ENCODE data around the gene RPS6KA2.
A peak's percentile ranks its signal among the peaks of the same experiment; 100 is the strongest.

RPS6KA2 gene

GRCh38 chr6:166439366-166440091 is 187.5 kb downstream of the RPS6KA2 start:
- DNase-seq: peak; percentile 63
- Histone ChIP-seq H3K27me3 (ENCODE audit: insufficient read depth, low read depth, severe bottlenecking) (no peaks in the 10 kb centered on the region), H3K4me3 (ENCODE audit: low read depth, low read length) (no peak overlapping the region), H3K9me3 (ENCODE audit: severe bottlenecking) (no peaks in the 10 kb centered on the region), H3K27ac (0 out of 2 replicates have a peak overlapping the region, but pooled peaks have one; percentile 2), H3K36me3 (no peaks in the 10 kb centered on the region)
- no peak for TF ChIP-seq CTCF (IDR thresholded peaks at IDR 0.05; ENCODE audit: low read depth, low read length)

GRCh38 chr6:166438211-166438861 is 188.7 kb downstream of the RPS6KA2 start:
- Histone ChIP-seq H3K27ac (no peak overlapping the region), H3K4me3 (ENCODE audit: low read depth, low read length) (no peak overlapping the region), H3K27me3 (ENCODE audit: insufficient read depth, low read depth, severe bottlenecking) (no peaks in the 10 kb centered on the region), H3K36me3 (no peaks in the 10 kb centered on the region), H3K9me3 (ENCODE audit: severe bottlenecking) (no peaks in the 10 kb centered on the region)
- no peak for TF ChIP-seq CTCF (IDR thresholded peaks at IDR 0.05; ENCODE audit: low read depth, low read length)
- no peak for DNase-seq

GRCh38 chr6:166437661-166438060 is 189.4 kb downstream of the RPS6KA2 start:
- no peak for DNase-seq
- no peak for TF ChIP-seq CTCF (IDR thresholded peaks at IDR 0.05; ENCODE audit: low read depth, low read length)
- H3K9me3 ChIP-seq (ENCODE audit: severe bottlenecking): no peaks in the 10 kb centered on the region
- H3K4me3 ChIP-seq (ENCODE audit: low read depth, low read length): no peak overlapping the region
- no peaks in the 10 kb centered on the region for H3K36me3 ChIP-seq
- H3K27me3 ChIP-seq (ENCODE audit: insufficient read depth, low read depth, severe bottlenecking): no peaks in the 10 kb centered on the region
- no peak overlapping the region for H3K27ac ChIP-seq

- no peaks in the 10 kb centered on the region for H3K27me3 ChIP-seq (ENCODE audit: insufficient read depth, low read depth, severe bottlenecking)
- no peak for TF ChIP-seq CTCF (IDR thresholded peaks at IDR 0.05; ENCODE audit: low read depth, low read length)
- H3K9me3 ChIP-seq (ENCODE audit: severe bottlenecking): no peaks in the 10 kb centered on the region
- no peak overlapping the region for H3K27ac ChIP-seq
- H3K4me3 ChIP-seq (ENCODE audit: low read depth, low read length): no peak overlapping the region
- no peaks in the 10 kb centered on the region; the same call in 1 of the 2 replicates for H3K36me3 ChIP-seq
- no peak for DNase-seq
These were observed 190.6 kb downstream of the RPS6KA2 start for GRCh38 chr6:166436195-166437139.

GRCh38 chr6:166435574-166435973 is 191.5 kb downstream of the RPS6KA2 start:
- H3K27ac ChIP-seq: no peak overlapping the region
- no peak for TF ChIP-seq CTCF (IDR thresholded peaks at IDR 0.05; ENCODE audit: low read depth, low read length)
- H3K9me3 ChIP-seq (ENCODE audit: severe bottlenecking): no peaks in the 10 kb centered on the region
- no peak overlapping the region for H3K4me3 ChIP-seq (ENCODE audit: low read depth, low read length)
- peaks cover 5% of the 10 kb centered on the region for H3K36me3 ChIP-seq
- no peak for DNase-seq
- no peaks in the 10 kb centered on the region for H3K27me3 ChIP-seq (ENCODE audit: insufficient read depth, low read depth, severe bottlenecking)
